Measurements from ENCODE around the gene ATG4D. TPM values are rescaled to one million over a fixed set of nuclear protein-coding genes. Genes with fewer than 3 reads are reported as not detected.
A peak's percentile ranks its signal among the peaks of the same experiment; 100 is the strongest.

ATG4D gene
- polyA plus RNA-seq, 1 of the 3 experiments (the other 2 are of a cell fraction), result 22.6 TPM

DNA sequence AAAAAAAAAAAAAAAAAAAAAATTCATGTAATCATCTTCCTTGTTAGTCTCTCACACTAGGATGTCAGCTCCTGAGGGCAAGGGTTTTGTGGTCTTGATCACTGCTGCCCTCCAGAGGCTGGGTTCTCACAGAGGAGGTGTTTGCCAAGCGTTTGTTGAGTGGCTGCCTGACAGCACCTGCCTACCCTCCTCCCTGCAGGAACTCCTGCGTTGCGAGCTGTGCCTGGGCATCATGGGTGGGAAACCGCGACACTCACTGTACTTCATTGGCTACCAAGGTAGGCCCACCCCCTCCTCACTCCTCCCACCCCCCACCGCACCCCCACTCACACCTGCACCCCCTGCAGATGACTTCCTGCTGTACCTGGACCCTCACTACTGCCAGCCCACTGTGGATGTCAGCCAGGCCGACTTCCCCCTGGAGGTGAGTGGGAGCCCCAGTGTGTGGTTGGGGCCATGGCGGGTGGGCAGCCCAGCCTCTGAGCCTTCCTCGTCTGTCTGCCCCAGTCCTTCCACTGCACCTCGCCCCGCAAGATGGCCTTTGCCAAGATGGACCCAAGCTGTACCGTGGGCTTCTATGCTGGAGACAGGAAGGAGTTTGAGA, 8.1 kb downstream of the ATG4D start:
- Histone ChIP-seq H3K79me2 (ENCODE audit: insufficient read depth) (peaks cover 3% of the 10 kb centered on the region; the same call in 1 of the 2 replicates), H3K9me2 (no peaks in the 10 kb centered on the region), H3F3A (replicated peaks; ENCODE audit: insufficient read depth) (peaks cover 13% of the 10 kb centered on the region), H3K27me3 (ENCODE audit: insufficient read depth) (no peaks in the 10 kb centered on the region), H4K20me1 (ENCODE audit: insufficient read depth) (0 out of 2 replicates have a peak, but pooled peaks cover 3% of the 10 kb centered on the region), H3K9me3 (no peaks in the 10 kb centered on the region), H3K4me2 (no peak overlapping the region), H3K36me3 (replicated peaks in 1 of 2; ENCODE audit: control insufficient read depth in 1 of 2, insufficient read depth in 2 of 2, low read length in 1 of 2) (peaks cover 25 to 35% of the 10 kb centered on the region in 2 experiments), H3K4me3 (ENCODE audit: low read depth in 2 of 2, low read length in 1 of 2) (no peak overlapping the region), H3K9ac (no peak overlapping the region), H3K4me1 (ENCODE audit: control insufficient read depth in 1 of 2, insufficient read depth in 2 of 2, low read depth in 1 of 2, low read length in 1 of 2) (no peaks in the 10 kb centered on the region), H2AFZ (ENCODE audit: low read depth) (no peak overlapping the region), H3K27ac (ENCODE audit: low read depth in 2 of 2, low read length in 1 of 2) (no peak overlapping the region)
- DNase-seq, result no peak
- CTCF ChIA-PET, result interaction anchor here (0.8 to 3.9 kb wide), 7 partner anchors 9 to 312 kb away, joined by 3 to 19 read pairs (median 3); partner anchors contain the start of genes ATG4D and KRI1
- POLR2A ChIA-PET, result interaction anchor here (0.7 kb wide), 1 partner anchor 35 kb away, joined by 3 read pairs; the partner anchor contains the start of gene S1PR5
- TF ChIP-seq IRF3 (IDR thresholded peaks at IDR 0.05; ENCODE audit: low read depth, low read length) (no peak), PBX3 (IDR thresholded peaks at IDR 0.05) (no peak), TCF12 (IDR thresholded peaks at IDR 0.05) (no peak), SIN3A (IDR thresholded peaks at IDR 0.05; ENCODE audit: borderline replicate concordance, low read depth, low read length) (no peak), RAD21 (IDR thresholded peaks at IDR 0.05; ENCODE audit: low read length) (0 out of 2 replicates have a peak, but pooled peaks have one; percentile 10)
- TF ChIP-seq, protein P1, sequence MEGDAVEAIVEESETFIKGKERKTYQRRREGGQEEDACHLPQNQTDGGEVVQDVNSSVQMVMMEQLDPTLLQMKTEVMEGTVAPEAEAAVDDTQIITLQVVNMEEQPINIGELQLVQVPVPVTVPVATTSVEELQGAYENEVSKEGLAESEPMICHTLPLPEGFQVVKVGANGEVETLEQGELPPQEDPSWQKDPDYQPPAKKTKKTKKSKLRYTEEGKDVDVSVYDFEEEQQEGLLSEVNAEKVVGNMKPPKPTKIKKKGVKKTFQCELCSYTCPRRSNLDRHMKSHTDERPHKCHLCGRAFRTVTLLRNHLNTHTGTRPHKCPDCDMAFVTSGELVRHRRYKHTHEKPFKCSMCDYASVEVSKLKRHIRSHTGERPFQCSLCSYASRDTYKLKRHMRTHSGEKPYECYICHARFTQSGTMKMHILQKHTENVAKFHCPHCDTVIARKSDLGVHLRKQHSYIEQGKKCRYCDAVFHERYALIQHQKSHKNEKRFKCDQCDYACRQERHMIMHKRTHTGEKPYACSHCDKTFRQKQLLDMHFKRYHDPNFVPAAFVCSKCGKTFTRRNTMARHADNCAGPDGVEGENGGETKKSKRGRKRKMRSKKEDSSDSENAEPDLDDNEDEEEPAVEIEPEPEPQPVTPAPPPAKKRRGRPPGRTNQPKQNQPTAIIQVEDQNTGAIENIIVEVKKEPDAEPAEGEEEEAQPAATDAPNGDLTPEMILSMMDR (IDR thresholded peaks at IDR 0.05), result no peak
- 93% methylated on average over 11 of the region's 12 CpGs for WGBS (ENCODE audit: low lambda C conversion rate)

DNA sequence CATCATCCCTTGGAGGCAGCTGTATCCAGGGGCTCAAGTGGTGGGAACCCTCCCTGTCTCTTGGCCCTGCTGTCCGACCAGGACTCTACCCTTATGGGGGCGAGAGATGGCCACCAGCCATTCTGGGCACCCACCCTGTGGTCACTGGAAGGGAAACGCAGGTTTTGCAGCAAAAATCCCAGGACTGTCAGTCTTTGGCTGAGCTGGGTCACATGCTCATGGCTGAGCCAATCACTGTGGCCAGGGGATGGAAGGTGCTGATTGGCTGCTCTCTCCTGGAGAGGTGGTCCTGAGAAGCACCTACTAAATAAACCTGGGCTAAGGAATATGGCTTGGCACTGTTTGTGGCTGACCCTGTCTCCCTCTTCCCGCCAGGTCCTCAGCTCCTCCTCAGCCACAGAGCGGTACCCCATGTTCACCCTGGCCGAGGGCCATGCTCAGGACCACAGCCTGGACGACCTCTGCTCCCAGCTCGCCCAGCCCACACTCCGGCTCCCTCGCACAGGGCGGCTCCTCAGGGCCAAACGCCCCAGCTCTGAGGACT, 8.9 kb downstream of the ATG4D start:
- no peak overlapping the region for H2AFZ ChIP-seq (ENCODE audit: low read depth)
- H3K9ac ChIP-seq, result no peak overlapping the region
- TF ChIP-seq, protein P2, sequence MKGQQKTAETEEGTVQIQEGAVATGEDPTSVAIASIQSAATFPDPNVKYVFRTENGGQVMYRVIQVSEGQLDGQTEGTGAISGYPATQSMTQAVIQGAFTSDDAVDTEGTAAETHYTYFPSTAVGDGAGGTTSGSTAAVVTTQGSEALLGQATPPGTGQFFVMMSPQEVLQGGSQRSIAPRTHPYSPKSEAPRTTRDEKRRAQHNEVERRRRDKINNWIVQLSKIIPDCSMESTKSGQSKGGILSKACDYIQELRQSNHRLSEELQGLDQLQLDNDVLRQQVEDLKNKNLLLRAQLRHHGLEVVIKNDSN (IDR thresholded peaks at IDR 0.05; ENCODE audit: borderline replicate concordance, low read depth), result peak; percentile 81; the same call in 1 of the 2 replicates
- TF ChIP-seq ELF1 (IDR thresholded peaks at IDR 0.05) (no peak), POLR2AphosphoS5 (IDR thresholded peaks at IDR 0.05; ENCODE audit: low read depth, low read length) (peak; percentile 47)
- no peaks in the 10 kb centered on the region for H3K79me2 ChIP-seq (ENCODE audit: insufficient read depth)
- H3K27me3 ChIP-seq (ENCODE audit: insufficient read depth), result no peaks in the 10 kb centered on the region
- no peak overlapping the region for H3K4me2 ChIP-seq
- H3K36me3 ChIP-seq (replicated peaks in 1 of 2; ENCODE audit: control insufficient read depth in 1 of 2, insufficient read depth in 2 of 2, low read length in 1 of 2), result peaks cover 25 to 32% of the 10 kb centered on the region in 2 experiments
- 97% methylated on average over 9 of the region's 12 CpGs for WGBS (ENCODE audit: low lambda C conversion rate)
- H3K9me2 ChIP-seq, result no peaks in the 10 kb centered on the region
- CTCF ChIA-PET, result interaction anchor here (0.7 to 3.9 kb wide), 8 partner anchors 8 to 268 kb away, joined by 3 to 19 read pairs (median 4); partner anchors contain the start of gene ATG4D
- no peak overlapping the region for H3K4me3 ChIP-seq (ENCODE audit: low read depth in 2 of 2, low read length in 1 of 2)
- H3F3A ChIP-seq (replicated peaks; ENCODE audit: insufficient read depth), result peaks cover 13% of the 10 kb centered on the region
- no peaks in the 10 kb centered on the region for H3K4me1 ChIP-seq (ENCODE audit: control insufficient read depth in 1 of 2, insufficient read depth in 2 of 2, low read depth in 1 of 2, low read length in 1 of 2)
- H3K27ac ChIP-seq (ENCODE audit: low read depth in 2 of 2, low read length in 1 of 2), result no peak overlapping the region
- H4K20me1 ChIP-seq (ENCODE audit: insufficient read depth), result 0 out of 2 replicates have a peak, but pooled peaks cover 3% of the 10 kb centered on the region
- peak; percentile 75 for DNase-seq
- H3K9me3 ChIP-seq, result no peaks in the 10 kb centered on the region
- POLR2A ChIA-PET, result interaction anchor here (0.7 to 0.8 kb wide), 2 partner anchors 13 to 15 kb away, joined by 3 to 4 read pairs; partner anchors contain the start of gene KRI1

Measured in SK-N-SH (cell line).